IPS-18c (cell line): ENCODE results near the gene CEACAM20.
"Not testable (repeated sequence)": the region's sequence is repeated elsewhere in the genome, so short reads cannot be mapped to it uniquely, and the experiment has no call there.

Experiments used
- H3K4me3 ChIP-seq: 2 replicates; pipeline ENCODE4 v1.7.0; 2013; ENCODE audit warnings: low read depth, mild to moderate bottlenecking, low read length, moderate library complexity; ENCODE audit not compliant: insufficient read depth
- H3K9me3 ChIP-seq: one replicate; pipeline ENCODE4 v1.6.1; 2013; ENCODE audit warnings: mild to moderate bottlenecking, low read length, moderate library complexity; ENCODE audit not compliant: control insufficient read depth, insufficient read depth

The CEACAM20 gene

GRCh38 chr19:44529536-44529935, at the start of gene CEACAM20:
CEACAM20 (minus strand) TSS chr19:44529675; CDS start chr19:44529509, 166 bp downstream.
- H3K9me3 ChIP-seq: peaks cover 2% of the 10 kb centered on the region

GRCh38 chr19:44577566-44577874, 48.0 kb upstream of the CEACAM20 start:
- H3K4me3 ChIP-seq: no peak overlapping the region
- H3K9me3 ChIP-seq: no peaks in the 10 kb centered on the region

More at GRCh38 chr19:44529536-44529935, at the start of gene CEACAM20:
- no peak within 1 kb of the TSS for H3K4me3 ChIP-seq

- Histone ChIP-seq H3K4me3 (no peak overlapping the region), H3K9me3 (no peaks in the 10 kb centered on the region)
These were observed 47.5 kb upstream of the CEACAM20 start for GRCh38 chr19:44576843-44577565.

- Histone ChIP-seq H3K4me3 (no peak overlapping the region), H3K9me3 (no peaks in the 10 kb centered on the region)
These were observed 45.7 kb upstream of the CEACAM20 start for GRCh38 chr19:44575116-44575700.

- no peaks in the 10 kb centered on the region for H3K9me3 ChIP-seq
- H3K4me3 ChIP-seq: no peak overlapping the region
These were observed 44.9 kb upstream of the CEACAM20 start for GRCh38 chr19:44574186-44574950.

- H3K4me3 ChIP-seq: no peak overlapping the region
- no peaks in the 10 kb centered on the region for H3K9me3 ChIP-seq
These were observed 44.2 kb upstream of the CEACAM20 start for GRCh38 chr19:44573627-44574026.

GRCh38 chr19:44573183-44573582, 43.7 kb upstream of the CEACAM20 start:
- Histone ChIP-seq H3K4me3 (no peak overlapping the region), H3K9me3 (no peaks in the 10 kb centered on the region)

- no peaks in the 10 kb centered on the region for H3K9me3 ChIP-seq
- H3K4me3 ChIP-seq: no peak overlapping the region
These were observed 43.1 kb upstream of the CEACAM20 start for GRCh38 chr19:44572581-44572900.

- H3K9me3 ChIP-seq: no peaks in the 10 kb centered on the region
- no peak overlapping the region for H3K4me3 ChIP-seq
These were observed 42.5 kb upstream of the CEACAM20 start for GRCh38 chr19:44571830-44572580.

- no peaks in the 10 kb centered on the region for H3K9me3 ChIP-seq
- H3K4me3 ChIP-seq: no peak overlapping the region
These were observed 41.7 kb upstream of the CEACAM20 start for GRCh38 chr19:44570984-44571684.

GRCh38 chr19:44570603-44570983, 41.1 kb upstream of the CEACAM20 start:
- Histone ChIP-seq H3K4me3 (no peak overlapping the region), H3K9me3 (no peaks in the 10 kb centered on the region)

GRCh38 chr19:44567745-44568144, 38.3 kb upstream of the CEACAM20 start:
- H3K9me3 ChIP-seq: no peaks in the 10 kb centered on the region

GRCh38 chr19:44566984-44567383, 37.5 kb upstream of the CEACAM20 start:
- Histone ChIP-seq H3K4me3 (no peak overlapping the region), H3K9me3 (no peaks in the 10 kb centered on the region)

More at GRCh38 chr19:44567745-44568144, 38.3 kb upstream of the CEACAM20 start:
- no peak overlapping the region for H3K4me3 ChIP-seq

GRCh38 chr19:44563086-44563655, 33.7 kb upstream of the CEACAM20 start:
- not testable (repeated sequence) for H3K9me3 ChIP-seq, H3K4me3 ChIP-seq

- no peak overlapping the region for H3K4me3 ChIP-seq
These were observed 28.5 kb upstream of the CEACAM20 start for GRCh38 chr19:44557933-44558332.

GRCh38 chr19:44554641-44555246, 25.3 kb upstream of the CEACAM20 start:
- H3K4me3 ChIP-seq: no peak overlapping the region

More at GRCh38 chr19:44557933-44558332, 28.5 kb upstream of the CEACAM20 start:
- no peaks in the 10 kb centered on the region for H3K9me3 ChIP-seq

More at GRCh38 chr19:44554641-44555246, 25.3 kb upstream of the CEACAM20 start:
- H3K9me3 ChIP-seq: no peaks in the 10 kb centered on the region
